Osteoblast (primary cell): ENCODE results near the gene PUS1. TPM values are rescaled to one million over a fixed set of nuclear protein-coding genes. Genes with fewer than 3 reads are reported as not detected.

Experiments
- DNase-seq: peaks from one replicate; pipeline ENCODE4 v3.0.0; 2011; ENCODE audit warnings: low spot score, mixed read lengths; ENCODE audit not compliant: insufficient read length; ENCODE audit errors: missing footprints
- H2AFZ ChIP-seq: 2 replicates; pipeline ENCODE4 v1.6.0; 2011; ENCODE audit warnings: mild to moderate bottlenecking, low read length
- H3K27ac ChIP-seq: 2 replicates; pipeline ENCODE4 v1.5.1; 2011; ENCODE audit warnings: mild to moderate bottlenecking, low read depth, low read length, moderate library complexity
- H3K27me3 ChIP-seq: 2 replicates; pipeline ENCODE4 v1.6.0; 2012; ENCODE audit warnings: mild to moderate bottlenecking, control low read depth, inconsistent platforms, low read length, moderate library complexity; ENCODE audit not compliant: insufficient read depth
- H3K36me3 ChIP-seq: 2 replicates; pipeline ENCODE4 v1.5.1; 2011; ENCODE audit warnings: mild to moderate bottlenecking, low read length, control low read depth, moderate library complexity; ENCODE audit not compliant: insufficient read depth
- H3K4me1 ChIP-seq: 2 replicates; pipeline ENCODE4 v1.5.1; 2011; ENCODE audit warnings: mild to moderate bottlenecking, low read length, control low read depth, moderate library complexity; ENCODE audit not compliant: insufficient read depth
- H3K4me2 ChIP-seq: 2 replicates; pipeline ENCODE4 v1.6.0; 2011; ENCODE audit warnings: mild to moderate bottlenecking, low read length; ENCODE audit not compliant: insufficient read depth
- H3K4me3 ChIP-seq: fragments of 200-600 bp; sonication (generic); 3 replicates; pipeline ENCODE4 v1.5.1; 2012; ENCODE audit warnings: mild to moderate bottlenecking, low read length, inconsistent platforms; ENCODE audit not compliant: insufficient read depth
- H3K79me2 ChIP-seq: 2 replicates; pipeline ENCODE4 v1.6.0; 2012; ENCODE audit warnings: mild to moderate bottlenecking, low read length, control low read depth, inconsistent platforms; ENCODE audit not compliant: insufficient read depth
- H3K9me3 ChIP-seq: 2 replicates; pipeline ENCODE4 v1.5.1; 2011; ENCODE audit warnings: low read depth, low read length, control low read depth
- H4K20me1 ChIP-seq: 2 replicates; pipeline ENCODE4 v1.6.0; 2012; ENCODE audit warnings: mild to moderate bottlenecking, low read length, control low read depth; ENCODE audit not compliant: insufficient read depth
- CTCF ChIP-seq: IDR thresholded peaks from 2 replicates; pipeline ENCODE4 v1.5.1; 2011; ENCODE audit warnings: mild to moderate bottlenecking, low read depth, low read length, moderate library complexity; ENCODE audit errors: extremely low read depth
- small RNA-seq: library from RNA; depleted of rRNA; stranded (forward); fragments of <200 nt; gene quantifications from one replicate; pipeline ENCODE3, GENCODE V24; 2012
- total RNA-seq: library from RNA; depleted of rRNA; stranded (reverse); fragments of >200 nt; gene quantifications from 2 replicates; pipeline ENCODE4 v1.2.3, GENCODE V29; 2012

PUS1 gene
- total RNA-seq, 1 donor = 7.6 TPM

DNA sequence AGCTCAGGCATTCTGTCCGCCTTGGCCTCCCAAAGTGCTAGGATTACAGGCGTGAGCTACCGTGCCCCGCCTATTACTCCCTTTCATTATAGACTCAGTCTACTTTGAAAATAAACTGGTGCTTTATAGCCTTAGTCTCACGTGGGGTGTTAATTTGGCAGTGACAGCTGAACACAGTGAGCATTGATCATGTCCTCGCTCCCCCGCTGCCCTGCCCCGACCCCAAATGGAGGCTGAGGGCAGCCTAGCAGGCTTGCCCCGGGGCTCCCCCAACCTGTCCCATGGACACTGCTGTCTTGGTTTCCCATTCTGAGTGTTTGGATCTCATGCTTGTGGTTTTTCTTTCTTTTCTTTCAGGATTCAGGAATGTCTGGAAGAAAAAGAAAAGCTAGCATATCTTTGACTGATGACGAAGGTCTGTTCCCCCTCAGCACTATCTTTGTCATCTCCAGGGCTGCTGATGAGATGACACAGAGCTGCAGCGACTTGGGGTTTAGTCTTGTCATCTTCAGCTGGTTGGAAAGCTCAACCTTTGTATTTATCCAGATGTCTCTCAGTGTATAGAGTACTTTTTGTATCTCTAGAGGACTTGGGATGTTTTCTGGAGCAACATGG, 62.8 kb downstream of the PUS1 start:
- peaks cover 83% of the 10 kb centered on the region for H3K36me3 ChIP-seq
- no peak for DNase-seq
- H3K4me2 ChIP-seq = no peak overlapping the region

GRCh38 chr12:131994589-131994988, 65.5 kb downstream of the PUS1 start:
- TF ChIP-seq CTCF = no peak
- no peak for DNase-seq

More for the DNA sequence above, 62.8 kb downstream of the PUS1 start:
- H3K4me3 ChIP-seq = no peak overlapping the region
- no peak overlapping the region for H3K27ac ChIP-seq
- no peaks in the 10 kb centered on the region for H3K27me3 ChIP-seq
- H2AFZ ChIP-seq = no peak overlapping the region
- TF ChIP-seq CTCF = no peak
- H4K20me1 ChIP-seq = peaks cover 3% of the 10 kb centered on the region
- H3K9me3 ChIP-seq = no peaks in the 10 kb centered on the region
- H3K79me2 ChIP-seq = no peaks in the 10 kb centered on the region
- H3K4me1 ChIP-seq = no peaks in the 10 kb centered on the region

More at GRCh38 chr12:131994589-131994988, 65.5 kb downstream of the PUS1 start:
- no peaks in the 10 kb centered on the region for H3K4me1 ChIP-seq
- no peaks in the 10 kb centered on the region for H3K27me3 ChIP-seq
- H3K36me3 ChIP-seq = peaks cover 64% of the 10 kb centered on the region
- no peak overlapping the region for H2AFZ ChIP-seq
- H3K4me3 ChIP-seq = no peak overlapping the region
- peaks cover 3% of the 10 kb centered on the region for H3K79me2 ChIP-seq
- no peak overlapping the region for H3K27ac ChIP-seq
- peaks cover 3% of the 10 kb centered on the region for H4K20me1 ChIP-seq
- H3K9me3 ChIP-seq = no peaks in the 10 kb centered on the region
- no peak overlapping the region for H3K4me2 ChIP-seq

Small RNA genes within 50 kb of the gene (small RNA-seq; reads per million reads assigned to genes)
- gene AC131009.3 = not detected

Other genes starting within 250 kb of the PUS1 start
- 30.1 and 31.1 TPM in 2 replicates for gene SFSWAP, start 218.2 kb upstream of the PUS1 start, total RNA-seq
- 10.5 and 11.2 TPM in 2 replicates for gene MMP17, start 100.9 kb upstream of the PUS1 start, total RNA-seq
- 13.3 and 14.1 TPM in 2 replicates for gene ULK1, start 34.7 kb upstream of the PUS1 start, total RNA-seq
- 14.4 and 14.5 TPM in 2 replicates for gene EP400, start 20.7 kb downstream of the PUS1 start, total RNA-seq
- gene DDX51, start 215.0 kb downstream of the PUS1 start, total RNA-seq = 6.2 and 7.4 TPM in 2 replicates
- gene NOC4L, start 215.2 kb downstream of the PUS1 start, total RNA-seq = 7.7 and 11.2 TPM in 2 replicates